ENCODE results near the gene RNASE1. TPM values are rescaled to one million over a fixed set of nuclear protein-coding genes. Genes with fewer than 3 reads are reported as not detected.
"Not testable (repeated sequence)": the region's sequence is repeated elsewhere in the genome, so short reads cannot be mapped to it uniquely, and the experiment has no call there.

The RNASE1 gene
- total RNA-seq, 1 donor from 2014 or later: 4.5 TPM

DNA sequence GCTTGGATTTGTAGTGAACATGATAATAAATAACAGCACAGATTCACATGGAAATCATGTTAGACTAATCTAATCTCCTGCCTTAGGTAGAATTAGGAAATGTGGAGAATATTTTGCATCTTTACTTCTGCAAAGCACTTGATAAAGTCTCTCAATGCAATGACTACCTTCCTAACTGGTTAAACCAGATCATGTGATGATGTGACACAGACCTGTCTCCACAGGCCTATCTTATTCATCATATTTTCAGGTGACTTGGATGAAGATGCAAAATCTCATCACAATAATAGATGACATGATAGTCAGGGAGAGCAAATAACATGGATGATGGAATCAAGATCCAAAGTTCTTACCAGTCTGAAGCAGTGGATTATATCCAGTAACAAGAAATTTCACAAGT, 38.5 kb upstream of the RNASE1 start:
- Mint-ChIP-seq H3K9me3 (ENCODE audit: low read depth) (no peaks in the 10 kb centered on the region), H3K27ac (no peak overlapping the region), H3K4me3 (ENCODE audit: low read depth) (no peak overlapping the region), H3K36me3 (ENCODE audit: insufficient read depth) (no peaks in the 10 kb centered on the region), H3K27me3 (no peaks in the 10 kb centered on the region), H3K4me1 (ENCODE audit: low read depth) (peaks cover 5% of the 10 kb centered on the region)
- TF ChIP-seq, protein P1, sequence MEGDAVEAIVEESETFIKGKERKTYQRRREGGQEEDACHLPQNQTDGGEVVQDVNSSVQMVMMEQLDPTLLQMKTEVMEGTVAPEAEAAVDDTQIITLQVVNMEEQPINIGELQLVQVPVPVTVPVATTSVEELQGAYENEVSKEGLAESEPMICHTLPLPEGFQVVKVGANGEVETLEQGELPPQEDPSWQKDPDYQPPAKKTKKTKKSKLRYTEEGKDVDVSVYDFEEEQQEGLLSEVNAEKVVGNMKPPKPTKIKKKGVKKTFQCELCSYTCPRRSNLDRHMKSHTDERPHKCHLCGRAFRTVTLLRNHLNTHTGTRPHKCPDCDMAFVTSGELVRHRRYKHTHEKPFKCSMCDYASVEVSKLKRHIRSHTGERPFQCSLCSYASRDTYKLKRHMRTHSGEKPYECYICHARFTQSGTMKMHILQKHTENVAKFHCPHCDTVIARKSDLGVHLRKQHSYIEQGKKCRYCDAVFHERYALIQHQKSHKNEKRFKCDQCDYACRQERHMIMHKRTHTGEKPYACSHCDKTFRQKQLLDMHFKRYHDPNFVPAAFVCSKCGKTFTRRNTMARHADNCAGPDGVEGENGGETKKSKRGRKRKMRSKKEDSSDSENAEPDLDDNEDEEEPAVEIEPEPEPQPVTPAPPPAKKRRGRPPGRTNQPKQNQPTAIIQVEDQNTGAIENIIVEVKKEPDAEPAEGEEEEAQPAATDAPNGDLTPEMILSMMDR (IDR thresholded peaks at IDR 0.05; ENCODE audit: unreplicated experiment): no peak
- DNase-seq (ENCODE audit: low spot score, unreplicated experiment): no peak

DNA sequence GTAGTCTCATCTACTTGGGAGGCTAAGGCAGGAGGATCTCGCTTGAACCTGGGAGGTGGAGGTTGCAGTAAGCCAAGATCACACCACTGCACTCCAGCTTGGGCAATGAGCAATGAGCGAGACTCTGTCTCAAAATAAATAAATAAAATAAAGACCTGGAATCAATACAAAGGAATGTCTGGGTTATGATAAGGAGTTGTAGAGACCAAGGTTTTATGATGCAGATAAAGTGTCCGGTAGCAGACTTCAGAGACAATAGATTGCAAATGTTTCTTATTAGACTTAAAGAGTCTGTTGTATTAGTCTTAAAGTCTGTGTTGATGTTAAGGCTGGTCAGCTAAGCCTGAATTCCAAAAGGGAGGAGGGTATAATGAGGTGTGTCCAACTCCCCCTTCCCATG, 35.2 kb upstream of the RNASE1 start:
- Mint-ChIP-seq H3K9me3 (ENCODE audit: low read depth) (no peaks in the 10 kb centered on the region), H3K4me3 (ENCODE audit: low read depth) (no peak overlapping the region), H3K27me3 (no peaks in the 10 kb centered on the region), H3K27ac (no peak overlapping the region), H3K4me1 (ENCODE audit: low read depth) (peaks cover 5% of the 10 kb centered on the region), H3K36me3 (ENCODE audit: insufficient read depth) (no peaks in the 10 kb centered on the region)
- TF ChIP-seq, protein P1 (IDR thresholded peaks at IDR 0.05; ENCODE audit: unreplicated experiment): no peak
- DNase-seq (ENCODE audit: low spot score, unreplicated experiment): no peak

DNA sequence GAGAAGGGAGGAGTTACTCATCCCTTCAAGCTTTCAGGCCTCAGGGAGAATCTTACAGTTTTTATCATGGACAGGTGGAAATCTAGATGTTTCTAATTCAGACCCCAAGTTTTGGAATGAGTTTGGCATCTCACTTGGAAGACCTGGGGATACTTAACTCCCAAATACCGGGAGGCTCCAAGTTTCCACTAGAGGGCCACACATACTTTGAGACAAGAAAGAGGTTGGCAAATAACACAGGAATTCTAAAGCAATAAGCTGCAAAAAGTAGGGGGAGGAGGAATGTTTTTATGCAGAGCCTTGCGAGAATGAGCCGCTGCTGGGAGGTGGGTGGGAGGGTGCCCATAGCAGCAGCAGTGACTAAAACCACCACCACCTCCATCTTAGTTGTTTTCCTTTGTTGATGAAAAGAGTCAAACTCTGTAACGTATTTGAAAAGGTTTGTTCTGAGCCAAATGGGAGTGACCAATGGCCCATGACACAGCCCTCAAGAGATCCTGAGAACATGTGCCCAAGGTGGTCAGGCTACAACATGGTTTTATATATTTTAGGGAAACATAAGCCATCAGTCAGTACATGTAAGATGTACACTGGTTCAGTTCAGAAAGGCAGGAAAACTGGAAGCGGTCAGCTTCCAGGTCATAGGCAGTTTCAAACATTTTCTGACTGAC, 34.2 kb upstream of the RNASE1 start:
- Mint-ChIP-seq H3K27me3 (no peaks in the 10 kb centered on the region), H3K27ac (no peak overlapping the region), H3K4me3 (ENCODE audit: low read depth) (no peak overlapping the region), H3K9me3 (ENCODE audit: low read depth) (no peaks in the 10 kb centered on the region), H3K4me1 (ENCODE audit: low read depth) (peaks cover 2% of the 10 kb centered on the region), H3K36me3 (ENCODE audit: insufficient read depth) (no peaks in the 10 kb centered on the region)
- TF ChIP-seq, protein P1 (IDR thresholded peaks at IDR 0.05; ENCODE audit: unreplicated experiment): peak; percentile 58
- no peak for DNase-seq (ENCODE audit: low spot score, unreplicated experiment)

- peaks cover 2% of the 10 kb centered on the region for H3K4me1 Mint-ChIP-seq (ENCODE audit: low read depth)
- H3K36me3 Mint-ChIP-seq (ENCODE audit: insufficient read depth): no peaks in the 10 kb centered on the region
- H3K27ac Mint-ChIP-seq: no peak overlapping the region
- no peaks in the 10 kb centered on the region for H3K9me3 Mint-ChIP-seq (ENCODE audit: low read depth)
- DNase-seq (ENCODE audit: low spot score, unreplicated experiment): no peak
- H3K27me3 Mint-ChIP-seq: no peaks in the 10 kb centered on the region
- TF ChIP-seq, protein P1 (IDR thresholded peaks at IDR 0.05; ENCODE audit: unreplicated experiment): no peak
- no peak overlapping the region for H3K4me3 Mint-ChIP-seq (ENCODE audit: low read depth)
Measured at GRCh38 chr14:20834899-20835298, 32.3 kb upstream of the RNASE1 start.

GRCh38 chr14:20830831-20831230, 28.2 kb upstream of the RNASE1 start:
- no peaks in the 10 kb centered on the region for H3K27me3 Mint-ChIP-seq
- H3K4me3 Mint-ChIP-seq (ENCODE audit: low read depth): no peak overlapping the region
- peaks cover 3% of the 10 kb centered on the region for H3K36me3 Mint-ChIP-seq (ENCODE audit: insufficient read depth)
- no peak for DNase-seq (ENCODE audit: low spot score, unreplicated experiment)
- H3K9me3 Mint-ChIP-seq (ENCODE audit: low read depth): peaks cover 7% of the 10 kb centered on the region
- H3K4me1 Mint-ChIP-seq (ENCODE audit: low read depth): peaks cover 4% of the 10 kb centered on the region
- no peak overlapping the region for H3K27ac Mint-ChIP-seq
- TF ChIP-seq, protein P1 (IDR thresholded peaks at IDR 0.05; ENCODE audit: unreplicated experiment): no peak

- DNase-seq (ENCODE audit: low spot score, unreplicated experiment); H3K27me3 Mint-ChIP-seq; H3K27ac Mint-ChIP-seq; H3K4me3 Mint-ChIP-seq (ENCODE audit: low read depth); H3K9me3 Mint-ChIP-seq (ENCODE audit: low read depth); H3K36me3 Mint-ChIP-seq (ENCODE audit: insufficient read depth); H3K4me1 Mint-ChIP-seq (ENCODE audit: low read depth): not testable (repeated sequence)
Measured at GRCh38 chr14:20828024-20828694, 25.5 kb upstream of the RNASE1 start.
